Ovary (tissue), 3 donors: ENCODE results near the gene VDR.

Experiments
- CTCF ChIP-seq, 3 donors: fragments of 450-650 bp in 2 of 3; fragments of 200-600 bp in 1 of 3; IDR thresholded peaks; one replicate each; pipeline versions ENCODE4 v1.5.1 to v1.8.0; 2016 to 2022; ENCODE audit warnings: antibody characterized with exemption in 3 of 3, mild to moderate bottlenecking in 1 of 3
- EP300 ChIP-seq: sonication (generic); formaldehyde crosslinking; IDR thresholded peaks from one replicate; pipeline ENCODE4 v1.6.1; 2017; ENCODE audit warnings: antibody characterized with exemption
- POLR2A ChIP-seq: fragments of 450-650 bp; IDR thresholded peaks from one replicate; pipeline ENCODE4 v1.6.1; 2017; ENCODE audit warnings: antibody characterized with exemption, mild to moderate bottlenecking, moderate library complexity
- donor health status: DM: no; HTN: no; CAD: no.

GRCh38 chr12:47818007-47818376 is 86.8 kb downstream of the VDR start:
- TF ChIP-seq CTCF (IDR thresholded peaks at IDR 0.05) (no peak), POLR2A (no peak), EP300 (no peak)
